GM23338 (cell line): ENCODE data around the gene ACBD5. TPM values are rescaled to one million over a fixed set of nuclear protein-coding genes. Genes with fewer than 3 reads are reported as not detected.

Experiments
- ATAC-seq: fragments of 200-7000 bp; cut with Tn5 transposase; 3 replicates; pipeline ENCODE4 v1.9.1; 2020
- DNase-seq: peaks from one replicate; pipeline ENCODE4 v3.0.0-alpha.2; 2015; ENCODE audit warnings: low spot score
- H2AFZ ChIP-seq: fragments of 200-600 bp; sonication (generic); 2 replicates; pipeline ENCODE4 v1.8.0; 2016; ENCODE audit warnings: antibody characterized with exemption, mild to moderate bottlenecking, moderate library complexity
- H3F3A ChIP-seq: fragments of 200-600 bp; sonication (generic); replicated peaks from 2 replicates; pipeline ENCODE4 v1.8.0; 2017; ENCODE audit warnings: antibody characterized with exemption, mixed run types, low read depth
- H3K27ac ChIP-seq: fragments of 200-600 bp; sonication (generic); 2 replicates; pipeline ENCODE4 v1.6.1; 2016; ENCODE audit warnings: low read depth
- H3K27me3 ChIP-seq: fragments of 200-600 bp; sonication (generic); 2 replicates; pipeline ENCODE4 v1.8.0; 2016; ENCODE audit warnings: mild to moderate bottlenecking, mixed run types, moderate library complexity; ENCODE audit not compliant: insufficient read depth
- H3K36me3 ChIP-seq: fragments of 200-600 bp; sonication (generic); 2 replicates; pipeline ENCODE4 v1.8.0; 2016; ENCODE audit warnings: mild to moderate bottlenecking; ENCODE audit not compliant: insufficient read depth
- H3K4me1 ChIP-seq: fragments of 200-600 bp; sonication (generic); 2 replicates; pipeline ENCODE4 v1.8.0; 2016; ENCODE audit warnings: mild to moderate bottlenecking, moderate library complexity; ENCODE audit not compliant: insufficient read depth
- H3K4me2 ChIP-seq: fragments of 200-600 bp; sonication (generic); 2 replicates; pipeline ENCODE4 v1.7.1; 2017; ENCODE audit warnings: mixed run types
- H3K4me3 ChIP-seq: fragments of 200-600 bp; sonication (generic); 2 replicates; pipeline ENCODE4 v1.6.1; 2016; ENCODE audit warnings: mixed run types
- H3K79me2 ChIP-seq: fragments of 200-600 bp; sonication (generic); replicated peaks from 2 replicates; pipeline ENCODE4 v1.8.0; 2017; ENCODE audit warnings: mild to moderate bottlenecking; ENCODE audit not compliant: insufficient read depth
- H3K9me2 ChIP-seq: fragments of 200-600 bp; sonication (generic); 2 replicates; pipeline ENCODE4 v1.8.0; 2017; ENCODE audit not compliant: insufficient read depth
- H4K20me1 ChIP-seq: fragments of 200-600 bp; sonication (generic); replicated peaks from 2 replicates; pipeline ENCODE4 v1.8.0; 2017; ENCODE audit warnings: mild to moderate bottlenecking; ENCODE audit not compliant: insufficient read depth
- H3K27ac Mint-ChIP-seq: 2 replicates; pipeline ENCODE4 v1.8.0; 2020; ENCODE audit warnings: inconsistent platforms, mild to moderate bottlenecking, moderate library complexity, mixed read lengths
- H3K27me3 Mint-ChIP-seq: 3 replicates; pipeline ENCODE4 v1.8.0; 2022; ENCODE audit warnings: low read depth, mild to moderate bottlenecking, moderate library complexity, mixed read lengths, inconsistent platforms; ENCODE audit not compliant: insufficient read depth, poor library complexity
- H3K36me3 Mint-ChIP-seq: 3 replicates; pipeline ENCODE4 v1.8.0; 2021; ENCODE audit warnings: low read depth, mild to moderate bottlenecking, inconsistent platforms, moderate library complexity, mixed read lengths
- H3K4me1 Mint-ChIP-seq: 3 replicates; pipeline ENCODE4 v1.8.0; 2020; ENCODE audit warnings: mild to moderate bottlenecking, inconsistent platforms, mixed read lengths
- H3K4me3 Mint-ChIP-seq: 3 replicates; pipeline ENCODE4 v1.8.0; 2021; ENCODE audit warnings: moderate library complexity, mild to moderate bottlenecking, inconsistent platforms, mixed read lengths
- H3K9me3 Mint-ChIP-seq: 3 replicates; pipeline ENCODE4 v1.8.0; 2020; ENCODE audit warnings: moderate library complexity, mild to moderate bottlenecking, inconsistent platforms, mixed read lengths
- CREB1 ChIP-seq: fragments of 250-450 bp; sonication (Bioruptor Pico); IDR thresholded peaks from 2 replicates; pipeline ENCODE4 v1.5.0; 2020; ENCODE audit warnings: low read depth, mild to moderate bottlenecking, moderate library complexity
- EZH2phosphoT487 ChIP-seq: fragments of 200-600 bp; sonication (generic); IDR thresholded peaks from one replicate; pipeline ENCODE4 v1.8.1; 2018; ENCODE audit warnings: antibody characterized with exemption; ENCODE audit not compliant: unreplicated experiment
- JUNB ChIP-seq: IDR thresholded peaks from one replicate; pipeline ENCODE4 v1.6.1; 2016; ENCODE audit warnings: antibody characterized with exemption; ENCODE audit not compliant: unreplicated experiment
- NANOG ChIP-seq: IDR thresholded peaks from 2 replicates; pipeline ENCODE4 v1.6.1; 2016; ENCODE audit warnings: antibody characterized with exemption, borderline replicate concordance
- POLR2AphosphoS5 ChIP-seq: IDR thresholded peaks from 2 replicates; pipeline ENCODE4 v1.6.1; 2016; ENCODE audit warnings: antibody characterized with exemption, low read depth
- REST ChIP-seq: IDR thresholded peaks from one replicate; pipeline ENCODE4 v1.6.1; 2018; ENCODE audit warnings: antibody characterized with exemption; ENCODE audit not compliant: unreplicated experiment
- STAT1 ChIP-seq: IDR thresholded peaks from one replicate; pipeline ENCODE4 v1.6.1; 2016; ENCODE audit warnings: antibody characterized with exemption; ENCODE audit not compliant: unreplicated experiment
- ZNF114 ChIP-seq: fragments of 250-450 bp; sonication (Bioruptor Pico); IDR thresholded peaks from 2 replicates; pipeline ENCODE4 v1.5.0; 2020; ENCODE audit warnings: mild to moderate bottlenecking, moderate library complexity
- polyA plus RNA-seq: library from polyadenylated mRNA; unstranded; fragments of >200 nt; fragmentation: Nextera tagmentation; extraction: Ambion mirVana; gene quantifications from 2 replicates; pipeline ENCODE4 v1.2.1, GENCODE V29; 2016
- total RNA-seq: library from RNA; depleted of rRNA; stranded (reverse); fragments of >200 nt; shearing (Covaris generic); gene quantifications from 2 replicates; pipeline ENCODE4 v1.2.3, GENCODE V29; 2014
- TF ChIP-seq, protein P1 (sequence below): IDR thresholded peaks from 2 replicates; pipeline ENCODE4 v1.6.1; 2016; ENCODE audit warnings: antibody characterized with exemption
- TF ChIP-seq, protein P2 (sequence below), 2 experiments: fragments of 200-600 bp in 1 of 2; sonication (generic) in 1 of 2; conservative IDR thresholded peaks; 2 replicates each; pipeline versions ENCODE4 v1.5.1 to v1.6.1; 2016 to 2017; ENCODE audit warnings: antibody characterized with exemption in 2 of 2, low read depth in 2 of 2, mild to moderate bottlenecking in 2 of 2, moderate library complexity in 1 of 2

ACBD5 gene
- total and polyA plus RNA-seq, 2 experiments from 2014 or later, result 9.8 to 10.1 TPM

DNA sequence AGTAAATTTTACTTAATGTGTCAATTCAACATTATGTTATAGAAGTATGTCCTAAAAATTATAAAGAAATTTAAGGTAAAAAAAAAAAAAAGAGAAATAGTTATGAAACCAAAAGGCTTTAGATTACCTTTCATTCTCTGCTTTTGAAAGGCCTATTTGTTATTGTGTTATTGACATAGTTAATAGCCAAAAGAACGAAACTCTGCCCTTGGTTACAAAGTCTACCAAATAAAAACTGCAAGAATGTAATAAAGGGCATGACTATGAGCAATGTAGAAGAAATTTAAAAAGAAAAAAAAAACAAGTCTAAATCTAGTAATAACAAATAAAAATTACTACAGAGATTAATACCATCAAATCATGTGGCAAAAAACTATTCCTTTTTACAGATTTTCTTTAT, 10.6 kb downstream of the ACBD5 start:
- TF ChIP-seq REST (no peak), STAT1 (no peak), NANOG (no peak), ZNF114 (no peak), POLR2AphosphoS5 (no peak), CREB1 (no peak), EZH2phosphoT487 (no peak), JUNB (no peak)
- TF ChIP-seq, protein P1, sequence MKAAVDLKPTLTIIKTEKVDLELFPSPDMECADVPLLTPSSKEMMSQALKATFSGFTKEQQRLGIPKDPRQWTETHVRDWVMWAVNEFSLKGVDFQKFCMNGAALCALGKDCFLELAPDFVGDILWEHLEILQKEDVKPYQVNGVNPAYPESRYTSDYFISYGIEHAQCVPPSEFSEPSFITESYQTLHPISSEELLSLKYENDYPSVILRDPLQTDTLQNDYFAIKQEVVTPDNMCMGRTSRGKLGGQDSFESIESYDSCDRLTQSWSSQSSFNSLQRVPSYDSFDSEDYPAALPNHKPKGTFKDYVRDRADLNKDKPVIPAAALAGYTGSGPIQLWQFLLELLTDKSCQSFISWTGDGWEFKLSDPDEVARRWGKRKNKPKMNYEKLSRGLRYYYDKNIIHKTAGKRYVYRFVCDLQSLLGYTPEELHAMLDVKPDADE, result no peak
- TF ChIP-seq, protein P2, sequence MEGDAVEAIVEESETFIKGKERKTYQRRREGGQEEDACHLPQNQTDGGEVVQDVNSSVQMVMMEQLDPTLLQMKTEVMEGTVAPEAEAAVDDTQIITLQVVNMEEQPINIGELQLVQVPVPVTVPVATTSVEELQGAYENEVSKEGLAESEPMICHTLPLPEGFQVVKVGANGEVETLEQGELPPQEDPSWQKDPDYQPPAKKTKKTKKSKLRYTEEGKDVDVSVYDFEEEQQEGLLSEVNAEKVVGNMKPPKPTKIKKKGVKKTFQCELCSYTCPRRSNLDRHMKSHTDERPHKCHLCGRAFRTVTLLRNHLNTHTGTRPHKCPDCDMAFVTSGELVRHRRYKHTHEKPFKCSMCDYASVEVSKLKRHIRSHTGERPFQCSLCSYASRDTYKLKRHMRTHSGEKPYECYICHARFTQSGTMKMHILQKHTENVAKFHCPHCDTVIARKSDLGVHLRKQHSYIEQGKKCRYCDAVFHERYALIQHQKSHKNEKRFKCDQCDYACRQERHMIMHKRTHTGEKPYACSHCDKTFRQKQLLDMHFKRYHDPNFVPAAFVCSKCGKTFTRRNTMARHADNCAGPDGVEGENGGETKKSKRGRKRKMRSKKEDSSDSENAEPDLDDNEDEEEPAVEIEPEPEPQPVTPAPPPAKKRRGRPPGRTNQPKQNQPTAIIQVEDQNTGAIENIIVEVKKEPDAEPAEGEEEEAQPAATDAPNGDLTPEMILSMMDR (conservative IDR thresholded peaks at IDR 0.05; ENCODE audit: low read depth in 2 of 2), result no peak
- no peaks in the 10 kb centered on the region for H3K27me3 Mint-ChIP-seq
- peaks cover 3% of the 10 kb centered on the region; the same call in 1 of the 2 replicates for H3K36me3 ChIP-seq

More for the DNA sequence above, 10.6 kb downstream of the ACBD5 start:
- ATAC-seq, result no peak
- H3K79me2 ChIP-seq, result no peaks in the 10 kb centered on the region
- H4K20me1 ChIP-seq, result no peaks in the 10 kb centered on the region
- H3K36me3 Mint-ChIP-seq, result peaks cover 6% of the 10 kb centered on the region; the same call in 2 of the 3 replicates
- H2AFZ ChIP-seq, result no peak overlapping the region
- no peak for DNase-seq
- H3K4me3 Mint-ChIP-seq, result no peak overlapping the region
- no peak overlapping the region for H3K4me3 ChIP-seq
- no peak overlapping the region for H3K4me2 ChIP-seq
- H3K9me3 Mint-ChIP-seq, result no peaks in the 10 kb centered on the region
- no peaks in the 10 kb centered on the region for H3K4me1 Mint-ChIP-seq
- H3K27ac Mint-ChIP-seq, result no peak overlapping the region
- no peaks in the 10 kb centered on the region for H3K4me1 ChIP-seq
- no peaks in the 10 kb centered on the region for H3K27me3 ChIP-seq
- H3K9me2 ChIP-seq, result no peaks in the 10 kb centered on the region
- H3K27ac ChIP-seq, result no peak overlapping the region
- H3F3A ChIP-seq, result no peaks in the 10 kb centered on the region
